HG02678 (cell line): ENCODE data around the gene BLACAT1.
"Not testable (repeated sequence)": the region's sequence is repeated elsewhere in the genome, so short reads cannot be mapped to it uniquely, and the experiment has no call there.

Experiments
- ATAC-seq: cut with Tn5 transposase; IDR thresholded peaks from one replicate; pipeline ENCODE4 v1.9.1; 2021; ENCODE audit warnings: mild to moderate bottlenecking, moderate library complexity; ENCODE audit not compliant: unreplicated experiment

The BLACAT1 gene

DNA sequence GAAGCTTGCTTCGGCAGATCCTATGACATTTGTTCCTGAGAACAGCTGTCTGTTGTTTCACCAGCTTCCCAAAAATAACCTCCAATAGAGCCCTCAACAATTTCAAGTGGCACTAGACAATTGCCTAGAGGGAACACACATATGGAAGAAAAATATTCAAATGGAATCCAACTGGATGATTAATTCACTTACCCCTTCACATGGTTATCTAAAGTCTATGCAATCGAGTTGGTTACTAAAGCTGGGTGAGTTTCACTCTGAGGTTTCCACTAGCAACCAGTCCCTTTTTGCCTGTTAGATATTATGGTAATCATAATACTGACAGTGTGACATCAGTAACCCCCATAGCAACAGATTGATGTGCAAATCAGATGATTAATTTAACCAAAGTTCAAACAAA, 34.0 kb downstream of the BLACAT1 start, which contains the start of gene LEMD1:
Gene LEMD1 (minus strand): TSS at position 259 of the 400 bp plus-strand sequence. CDS start 1,520 bp downstream, outside the sequence.
- no peak for ATAC-seq

DNA sequence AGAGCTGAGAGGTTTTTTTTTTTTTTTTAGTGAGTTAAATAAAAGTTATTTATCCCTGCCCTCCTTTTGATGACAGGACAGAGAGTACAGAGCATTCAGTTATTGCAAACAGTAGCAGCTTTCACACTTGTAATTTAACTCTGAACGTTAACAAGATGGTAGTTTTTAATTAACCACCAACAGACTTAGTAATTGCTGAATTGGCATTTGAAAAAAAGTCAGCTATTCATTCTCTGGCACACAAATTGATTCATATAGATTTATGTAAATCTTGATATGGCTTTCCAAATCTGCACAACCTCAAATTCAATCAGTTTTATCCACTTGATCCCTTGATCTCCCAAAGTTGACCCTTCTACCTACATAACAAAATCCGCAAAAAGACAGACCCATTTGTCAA, 34.9 kb downstream of the BLACAT1 start:
- no peak for ATAC-seq

GRCh38 chr1:205417870-205418635, 37.8 kb downstream of the BLACAT1 start:
- ATAC-seq: no peak

DNA sequence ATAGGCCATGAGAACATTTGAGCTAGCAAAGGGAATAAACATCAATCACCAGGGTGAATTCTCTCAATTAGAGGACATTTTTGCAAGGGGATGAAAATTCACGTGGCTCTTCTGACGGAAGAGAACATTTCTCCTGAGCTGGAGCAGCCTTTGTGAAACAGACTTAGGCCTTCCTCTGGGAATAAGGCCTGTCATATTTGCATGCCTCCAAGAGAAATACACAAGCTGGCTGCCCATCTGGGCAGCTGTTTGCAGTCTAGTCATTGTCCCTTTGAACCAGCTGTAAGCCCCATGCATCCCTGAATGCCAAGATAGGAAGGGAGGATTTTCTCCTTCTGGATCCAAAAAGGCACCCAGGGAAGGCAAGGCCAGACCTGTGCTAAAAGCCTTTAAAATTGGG, 39.5 kb downstream of the BLACAT1 start:
- ATAC-seq: no peak

DNA sequence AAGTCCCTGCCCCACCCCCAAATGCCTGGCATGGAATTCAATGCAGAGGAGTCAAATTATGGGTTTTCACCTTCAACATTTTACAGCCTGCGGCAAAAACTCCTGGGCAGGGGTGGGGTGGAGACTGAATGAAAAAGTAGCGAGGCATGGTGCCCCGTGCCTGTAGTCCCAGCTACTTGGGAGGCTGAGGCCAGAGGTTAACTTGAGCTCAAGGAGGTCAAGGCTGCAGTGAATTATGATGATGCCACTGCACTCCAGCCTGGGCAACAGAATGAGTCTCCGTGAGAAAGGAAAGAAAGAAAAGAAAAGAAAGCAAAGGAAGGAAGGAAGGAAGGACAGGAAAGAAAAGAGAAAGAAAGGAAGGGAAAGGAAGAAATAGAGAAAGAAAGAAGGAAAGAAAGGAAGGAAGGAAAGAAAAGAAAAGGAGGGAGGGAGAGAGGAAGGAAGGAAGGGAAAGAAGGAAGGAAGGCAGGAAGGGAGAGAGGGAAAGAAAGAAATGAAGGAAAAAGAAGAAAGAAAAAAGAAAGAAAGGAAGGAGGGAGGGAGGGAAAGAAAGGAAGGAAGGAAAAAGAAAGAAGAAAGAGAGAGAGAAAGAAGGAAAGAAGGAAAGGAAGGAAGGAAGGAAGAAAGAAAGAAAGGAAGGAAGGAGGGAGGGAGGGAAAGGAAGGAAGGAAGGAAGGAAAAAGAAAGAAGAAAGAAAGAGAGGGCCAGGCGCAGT, 45.1 kb downstream of the BLACAT1 start:
- ATAC-seq: no peak

DNA sequence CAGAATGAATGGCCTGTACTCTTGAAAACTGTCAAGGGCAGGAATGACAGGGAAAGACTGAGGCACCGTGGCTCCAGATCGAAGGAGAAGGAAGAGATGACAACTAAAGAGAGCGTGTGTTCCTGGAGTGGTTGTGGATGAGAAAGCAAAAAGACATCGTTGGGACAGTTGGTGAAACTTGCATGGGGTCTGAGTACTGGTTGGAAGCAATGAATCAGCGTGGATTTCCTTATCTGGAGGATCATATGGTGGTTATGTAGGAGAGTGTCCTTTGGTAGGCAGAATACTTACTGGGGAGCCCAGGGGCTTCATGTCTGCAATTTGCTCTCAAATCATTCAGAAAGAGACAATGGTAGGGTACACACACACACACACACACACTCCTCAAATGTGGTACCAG, 47.9 kb downstream of the BLACAT1 start:
- no peak for ATAC-seq

GRCh38 chr1:205406252-205406651, 49.6 kb downstream of the BLACAT1 start:
- ATAC-seq: not testable (repeated sequence)
